ENCODE measurements around the gene SERPINB12. TPM values are rescaled to one million over a fixed set of nuclear protein-coding genes. Genes with fewer than 3 reads are reported as not detected.

Gene SERPINB12
- total and polyA plus RNA-seq, 3 experiments from 2014 or later = not detected

DNA sequence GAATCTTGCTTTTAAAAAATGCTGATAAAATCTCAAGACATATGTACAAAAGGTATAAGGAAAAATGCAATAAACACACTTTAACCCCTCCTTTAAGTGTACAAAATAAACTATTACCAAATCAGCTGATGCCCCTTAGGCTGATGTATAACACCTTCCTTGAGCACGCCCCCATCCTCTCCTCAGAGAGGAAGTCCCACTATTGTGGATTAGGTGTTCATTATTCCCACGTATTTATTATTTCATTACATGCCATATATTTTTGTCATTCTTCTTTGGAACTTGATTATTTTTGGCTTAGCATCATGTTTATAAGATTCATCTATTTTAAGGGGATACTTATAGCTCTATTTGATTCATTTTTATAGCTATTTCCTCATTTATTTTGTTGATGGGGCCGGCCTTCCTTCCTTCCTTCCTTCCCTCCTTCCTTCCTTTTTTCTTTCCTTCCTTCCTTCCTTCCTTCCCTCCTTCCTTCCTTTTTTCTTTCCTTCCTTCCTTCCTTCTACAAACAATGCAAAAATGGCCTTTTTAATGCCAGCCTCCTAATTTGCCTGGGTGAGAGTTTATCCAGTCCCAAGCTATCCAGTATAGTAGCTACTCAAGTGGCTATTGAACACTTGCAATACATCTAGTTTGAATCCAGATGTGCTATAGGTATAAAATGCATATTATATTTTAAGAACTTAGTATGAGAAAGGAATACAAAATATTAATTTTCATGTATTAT is 49.0 kb downstream of the SERPINB12 start:
- Mint-ChIP-seq H3K4me3 (no peak overlapping the region), H3K27ac (no peak overlapping the region), H3K36me3 (no peaks in the 10 kb centered on the region), H3K4me1 (no peaks in the 10 kb centered on the region), H3K27me3 (peaks cover 4% of the 10 kb centered on the region in 2 donors), H3K9me3 (no peaks in the 10 kb centered on the region)
- Histone ChIP-seq H3K27me3 (ENCODE audit: insufficient read depth, low read length, poor library complexity, severe bottlenecking) (no peaks in the 10 kb centered on the region), H3K36me3 (ENCODE audit: insufficient read depth, low read length) (no peaks in the 10 kb centered on the region), H3K4me3 (ENCODE audit: low read length) (no peak overlapping the region), H3K4me1 (ENCODE audit: insufficient read depth, low read length) (no peaks in the 10 kb centered on the region), H3K27ac (ENCODE audit: low read depth, low read length) (no peak overlapping the region), H3K9me3 (ENCODE audit: low read length) (no peaks in the 10 kb centered on the region)
- no peak for DNase-seq
- CTCF ChIA-PET = interaction anchor here (0.7 kb wide), 1 partner anchor 9 kb away, joined by 3 read pairs; no protein-coding TSS in a partner anchor
- POLR2A ChIA-PET = no interaction called here

- H3K27me3 Mint-ChIP-seq = peaks cover 4% of the 10 kb centered on the region in 2 donors
Measured at GRCh38 chr18:63591725-63592124, 49.6 kb downstream of the SERPINB12 start.

GRCh38 chr18:63592471-63592870 is 50.3 kb downstream of the SERPINB12 start:
- H3K9me3 ChIP-seq (ENCODE audit: low read length) = no peaks in the 10 kb centered on the region
- H3K36me3 ChIP-seq (ENCODE audit: insufficient read depth, low read length) = no peaks in the 10 kb centered on the region
- ChIA-PET CTCF (no interaction called here), POLR2A (no interaction called here)
- no peaks in the 10 kb centered on the region for H3K4me1 ChIP-seq (ENCODE audit: insufficient read depth, low read length)
- DNase-seq = no peak
- no peaks in the 10 kb centered on the region for H3K27me3 ChIP-seq (ENCODE audit: insufficient read depth, low read length, poor library complexity, severe bottlenecking)
- Mint-ChIP-seq H3K27me3 (peaks cover 4% of the 10 kb centered on the region in 2 donors), H3K4me3 (no peak overlapping the region), H3K9me3 (no peaks in the 10 kb centered on the region), H3K36me3 (no peaks in the 10 kb centered on the region), H3K4me1 (no peaks in the 10 kb centered on the region), H3K27ac (no peak overlapping the region)
- H3K27ac ChIP-seq (ENCODE audit: low read depth, low read length) = no peak overlapping the region
- no peak overlapping the region for H3K4me3 ChIP-seq (ENCODE audit: low read length)

More at GRCh38 chr18:63591725-63592124, 49.6 kb downstream of the SERPINB12 start:
- no peaks in the 10 kb centered on the region for H3K36me3 Mint-ChIP-seq
- H3K4me3 ChIP-seq (ENCODE audit: low read length) = no peak overlapping the region
- CTCF ChIA-PET = no interaction called here
- no peaks in the 10 kb centered on the region for H3K4me1 ChIP-seq (ENCODE audit: insufficient read depth, low read length)
- no peaks in the 10 kb centered on the region for H3K4me1 Mint-ChIP-seq
- H3K9me3 ChIP-seq (ENCODE audit: low read length) = no peaks in the 10 kb centered on the region
- no peak overlapping the region for H3K27ac Mint-ChIP-seq
- H3K9me3 Mint-ChIP-seq = no peaks in the 10 kb centered on the region
- H3K27me3 ChIP-seq (ENCODE audit: insufficient read depth, low read length, poor library complexity, severe bottlenecking) = no peaks in the 10 kb centered on the region
- H3K36me3 ChIP-seq (ENCODE audit: insufficient read depth, low read length) = no peaks in the 10 kb centered on the region
- DNase-seq = no peak
- H3K27ac ChIP-seq (ENCODE audit: low read depth, low read length) = no peak overlapping the region
- POLR2A ChIA-PET = no interaction called here
- H3K4me3 Mint-ChIP-seq = no peak overlapping the region

- CTCF ChIA-PET = no interaction called here
- POLR2A ChIA-PET = no interaction called here
- no peaks in the 10 kb centered on the region for H3K4me1 Mint-ChIP-seq
Measured at GRCh38 chr18:63596964-63597363, 54.8 kb downstream of the SERPINB12 start.

GRCh38 chr18:63603355-63603754 is 61.2 kb downstream of the SERPINB12 start:
- H3K27ac ChIP-seq (ENCODE audit: low read depth, low read length) = no peak overlapping the region
- ChIA-PET POLR2A (no interaction called here), CTCF (no interaction called here)
- H3K9me3 ChIP-seq (ENCODE audit: low read length) = no peaks in the 10 kb centered on the region
- H3K4me3 ChIP-seq (ENCODE audit: low read length) = no peak overlapping the region
- H3K4me3 Mint-ChIP-seq = no peak overlapping the region
- no peaks in the 10 kb centered on the region for H3K4me1 ChIP-seq (ENCODE audit: insufficient read depth, low read length)
- peaks cover 2 to 6% of the 10 kb centered on the region in 2 donors for H3K27me3 Mint-ChIP-seq
- H3K27me3 ChIP-seq (ENCODE audit: insufficient read depth, low read length, poor library complexity, severe bottlenecking) = no peaks in the 10 kb centered on the region
- H3K9me3 Mint-ChIP-seq = peaks cover 0 to 2% (median 0%) of the 10 kb centered on the region in 5 donors
- no peak for DNase-seq
- H3K36me3 ChIP-seq (ENCODE audit: insufficient read depth, low read length) = no peaks in the 10 kb centered on the region
- no peak overlapping the region for H3K27ac Mint-ChIP-seq
- H3K36me3 Mint-ChIP-seq = no peaks in the 10 kb centered on the region
- H3K4me1 Mint-ChIP-seq = no peaks in the 10 kb centered on the region

More at GRCh38 chr18:63596964-63597363, 54.8 kb downstream of the SERPINB12 start:
- H3K27me3 ChIP-seq (ENCODE audit: insufficient read depth, low read length, poor library complexity, severe bottlenecking) = no peaks in the 10 kb centered on the region
- Mint-ChIP-seq H3K36me3 (no peaks in the 10 kb centered on the region), H3K27ac (no peak overlapping the region), H3K9me3 (no peaks in the 10 kb centered on the region), H3K4me3 (no peak overlapping the region), H3K27me3 (peaks cover 0 to 4% of the 10 kb centered on the region in 2 donors)
- no peaks in the 10 kb centered on the region for H3K4me1 ChIP-seq (ENCODE audit: insufficient read depth, low read length)
- no peak overlapping the region for H3K27ac ChIP-seq (ENCODE audit: low read depth, low read length)
- H3K4me3 ChIP-seq (ENCODE audit: low read length) = no peak overlapping the region
- no peaks in the 10 kb centered on the region for H3K36me3 ChIP-seq (ENCODE audit: insufficient read depth, low read length)
- H3K9me3 ChIP-seq (ENCODE audit: low read length) = no peaks in the 10 kb centered on the region
- no peak for DNase-seq

- peaks cover 0 to 2% (median 0%) of the 10 kb centered on the region in 5 donors for H3K9me3 Mint-ChIP-seq
- Histone ChIP-seq H3K9me3 (ENCODE audit: low read length) (no peaks in the 10 kb centered on the region), H3K36me3 (ENCODE audit: insufficient read depth, low read length) (no peaks in the 10 kb centered on the region), H3K27ac (ENCODE audit: low read depth, low read length) (no peak overlapping the region), H3K4me3 (ENCODE audit: low read length) (no peak overlapping the region), H3K4me1 (ENCODE audit: insufficient read depth, low read length) (no peaks in the 10 kb centered on the region), H3K27me3 (ENCODE audit: insufficient read depth, low read length, poor library complexity, severe bottlenecking) (no peaks in the 10 kb centered on the region)
- H3K36me3 Mint-ChIP-seq = no peaks in the 10 kb centered on the region
- DNase-seq = no peak
- H3K27ac Mint-ChIP-seq = no peak overlapping the region
- ChIA-PET POLR2A (no interaction called here), CTCF (no interaction called here)
- H3K4me3 Mint-ChIP-seq = no peak overlapping the region
- H3K27me3 Mint-ChIP-seq = peaks cover 2 to 6% of the 10 kb centered on the region in 2 donors
- no peaks in the 10 kb centered on the region for H3K4me1 Mint-ChIP-seq
Measured at GRCh38 chr18:63603772-63604171, 61.6 kb downstream of the SERPINB12 start.

DNA sequence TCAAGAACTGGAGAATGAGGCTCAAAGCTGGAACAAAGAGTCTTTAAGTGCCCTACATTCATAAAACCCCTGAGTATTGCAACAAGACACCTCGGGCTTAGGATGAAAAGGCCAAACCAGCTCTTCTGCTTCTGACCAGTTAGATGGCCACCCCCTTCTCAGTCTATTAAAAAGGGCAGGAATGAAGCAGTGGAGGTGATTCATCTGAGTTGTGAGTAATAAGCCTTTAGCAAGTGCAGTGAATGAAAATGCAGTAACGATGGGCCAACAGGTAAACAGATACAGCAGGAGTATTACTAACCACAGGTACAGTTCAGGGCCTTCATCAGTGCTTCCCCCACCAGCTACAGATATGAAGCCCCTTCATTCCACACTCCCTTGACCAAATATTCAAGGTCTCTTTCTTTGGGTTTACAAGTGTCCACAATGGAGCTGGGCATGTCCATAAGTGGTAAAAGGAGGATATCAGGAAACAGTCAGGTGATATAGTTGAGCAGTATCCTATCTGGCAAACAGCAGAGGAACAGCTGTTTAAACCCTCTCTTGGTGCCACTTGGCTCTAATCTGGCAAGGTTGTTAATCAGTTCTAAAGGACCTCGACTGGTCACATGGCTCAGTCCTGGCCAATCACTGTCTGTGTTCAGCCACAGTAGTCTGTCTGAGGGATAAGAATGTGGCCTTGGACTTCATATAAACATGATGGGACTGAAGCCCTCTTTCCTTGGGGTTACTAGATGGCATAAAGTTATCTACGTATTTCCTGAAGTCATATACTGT is 62.8 kb downstream of the SERPINB12 start:
- no peak for DNase-seq
- H3K36me3 Mint-ChIP-seq = no peaks in the 10 kb centered on the region
- CTCF ChIA-PET = no interaction called here
- no peak overlapping the region for H3K27ac Mint-ChIP-seq
- Histone ChIP-seq H3K36me3 (ENCODE audit: insufficient read depth, low read length) (no peaks in the 10 kb centered on the region), H3K27me3 (ENCODE audit: insufficient read depth, low read length, poor library complexity, severe bottlenecking) (no peaks in the 10 kb centered on the region), H3K9me3 (ENCODE audit: low read length) (no peaks in the 10 kb centered on the region), H3K4me1 (ENCODE audit: insufficient read depth, low read length) (no peaks in the 10 kb centered on the region), H3K27ac (ENCODE audit: low read depth, low read length) (no peak overlapping the region), H3K4me3 (ENCODE audit: low read length) (no peak overlapping the region)
- peaks cover 0 to 2% (median 0%) of the 10 kb centered on the region in 5 donors for H3K9me3 Mint-ChIP-seq
- H3K4me1 Mint-ChIP-seq = no peaks in the 10 kb centered on the region
- no peak overlapping the region for H3K4me3 Mint-ChIP-seq
- POLR2A ChIA-PET = no interaction called here
- peaks cover 2 to 6% of the 10 kb centered on the region in 2 donors for H3K27me3 Mint-ChIP-seq

DNA sequence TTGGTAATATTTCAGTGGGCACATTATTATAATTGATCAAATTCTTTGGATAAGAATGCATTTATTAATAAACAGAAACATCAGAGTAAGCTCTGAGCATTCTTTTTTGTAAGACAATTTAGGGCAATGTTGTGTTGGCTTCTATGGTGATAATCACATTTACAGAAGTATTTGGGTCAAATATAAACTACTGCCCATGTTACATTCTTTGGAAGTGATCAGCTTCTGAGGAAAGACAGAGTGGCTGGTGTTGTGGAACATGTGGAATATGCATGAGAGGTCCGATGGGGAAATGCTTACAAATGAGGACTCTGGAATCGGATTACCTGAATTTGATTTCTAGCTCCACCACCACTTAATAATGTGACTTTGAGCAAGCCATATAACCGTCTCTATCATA is 64.4 kb downstream of the SERPINB12 start:
- no peak overlapping the region for H3K4me3 ChIP-seq (ENCODE audit: low read length)
- Mint-ChIP-seq H3K36me3 (no peaks in the 10 kb centered on the region), H3K4me1 (no peaks in the 10 kb centered on the region), H3K27me3 (peaks cover 3 to 6% of the 10 kb centered on the region in 2 donors), H3K4me3 (no peak overlapping the region), H3K9me3 (peaks cover 0 to 2% (median 0%) of the 10 kb centered on the region in 5 donors), H3K27ac (no peak overlapping the region)
- ChIA-PET CTCF (no interaction called here), POLR2A (no interaction called here)
- H3K4me1 ChIP-seq (ENCODE audit: insufficient read depth, low read length) = no peaks in the 10 kb centered on the region
- no peaks in the 10 kb centered on the region for H3K36me3 ChIP-seq (ENCODE audit: insufficient read depth, low read length)
- no peak overlapping the region for H3K27ac ChIP-seq (ENCODE audit: low read depth, low read length)
- H3K27me3 ChIP-seq (ENCODE audit: insufficient read depth, low read length, poor library complexity, severe bottlenecking) = no peaks in the 10 kb centered on the region
- DNase-seq = no peak
- no peaks in the 10 kb centered on the region for H3K9me3 ChIP-seq (ENCODE audit: low read length)
